HL-60 (cell line): Measurements from ENCODE around the gene THAP12.

Experiments used
- GABPA ChIP-seq: IDR thresholded peaks from 2 replicates; pipeline ENCODE4 v1.6.1; 2012; ENCODE audit warnings: low read depth
- POLR2AphosphoS5 ChIP-seq: IDR thresholded peaks from 2 replicates; pipeline ENCODE4 v1.6.1; 2012; ENCODE audit warnings: low read depth
- REST ChIP-seq: IDR thresholded peaks from 2 replicates; pipeline ENCODE4 v1.6.1; 2012; ENCODE audit warnings: low read depth; ENCODE audit not compliant: insufficient replicate concordance
- TF ChIP-seq, protein P1 (sequence below): IDR thresholded peaks from one replicate; pipeline ENCODE4 v1.5.1; 2011; ENCODE audit warnings: low read length, control low read depth, inconsistent platforms; ENCODE audit not compliant: insufficient read depth

GRCh38 chr11:76348348-76348747 is 32.6 kb downstream of the THAP12 start:
- TF ChIP-seq, protein P1, sequence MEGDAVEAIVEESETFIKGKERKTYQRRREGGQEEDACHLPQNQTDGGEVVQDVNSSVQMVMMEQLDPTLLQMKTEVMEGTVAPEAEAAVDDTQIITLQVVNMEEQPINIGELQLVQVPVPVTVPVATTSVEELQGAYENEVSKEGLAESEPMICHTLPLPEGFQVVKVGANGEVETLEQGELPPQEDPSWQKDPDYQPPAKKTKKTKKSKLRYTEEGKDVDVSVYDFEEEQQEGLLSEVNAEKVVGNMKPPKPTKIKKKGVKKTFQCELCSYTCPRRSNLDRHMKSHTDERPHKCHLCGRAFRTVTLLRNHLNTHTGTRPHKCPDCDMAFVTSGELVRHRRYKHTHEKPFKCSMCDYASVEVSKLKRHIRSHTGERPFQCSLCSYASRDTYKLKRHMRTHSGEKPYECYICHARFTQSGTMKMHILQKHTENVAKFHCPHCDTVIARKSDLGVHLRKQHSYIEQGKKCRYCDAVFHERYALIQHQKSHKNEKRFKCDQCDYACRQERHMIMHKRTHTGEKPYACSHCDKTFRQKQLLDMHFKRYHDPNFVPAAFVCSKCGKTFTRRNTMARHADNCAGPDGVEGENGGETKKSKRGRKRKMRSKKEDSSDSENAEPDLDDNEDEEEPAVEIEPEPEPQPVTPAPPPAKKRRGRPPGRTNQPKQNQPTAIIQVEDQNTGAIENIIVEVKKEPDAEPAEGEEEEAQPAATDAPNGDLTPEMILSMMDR, result no peak
- TF ChIP-seq REST (no peak), POLR2AphosphoS5 (no peak), GABPA (no peak)
